ENCODE data around the gene BAIAP2L2. TPM values are rescaled to one million over a fixed set of nuclear protein-coding genes. Genes with fewer than 3 reads are reported as not detected.
A peak's percentile ranks its signal among the peaks of the same experiment; 100 is the strongest.
"Not testable (repeated sequence)": the region's sequence is repeated elsewhere in the genome, so short reads cannot be mapped to it uniquely, and the experiment has no call there.

Gene BAIAP2L2
- total and polyA plus RNA-seq, 4 experiments from 2014 or later: 3.6 to 3.7 TPM; not detected in 2

- CTCF ChIA-PET (ENCODE audit: partially characterized antibody): no interaction called here
- Histone ChIP-seq H3K4me3 (ENCODE audit: low read length in 2 of 2) (no peak overlapping the region), H3K9me3 (ENCODE audit: control insufficient read depth in 1 of 2, low read length in 2 of 2) (no peaks in the 10 kb centered on the region), H3K27ac (ENCODE audit: low read depth, low read length) (no peak overlapping the region), H3K4me1 (ENCODE audit: insufficient read depth, low read length) (peaks cover 6% of the 10 kb centered on the region), H3K36me3 (ENCODE audit: insufficient read depth, low read length) (peaks cover 5% of the 10 kb centered on the region), H3K27me3 (ENCODE audit: insufficient read depth, low read length) (no peaks in the 10 kb centered on the region)
- intact Hi-C loops (cut with micrococcal nuclease): loop anchor here (10.0 kb wide), 1 partner anchor 237 kb away; no protein-coding TSS in a partner anchor
- Mint-ChIP-seq H3K4me3 (no peak overlapping the region), H3K9me3 (no peaks in the 10 kb centered on the region), H3K27me3 (no peaks in the 10 kb centered on the region), H3K36me3 (peaks cover 9% of the 10 kb centered on the region in 2 donors), H3K4me1 (peaks cover 2 to 5% (median 3%) of the 10 kb centered on the region in 4 donors), H3K27ac (peak overlapping the region in 2 of 7 donors; percentile 29 to 60)
- no peak for DNase-seq
- POLR2A ChIA-PET (ENCODE audit: partially characterized antibody): no interaction called here
These were observed 7.7 kb upstream of the BAIAP2L2 start for GRCh38 chr22:38118182-38118581.

- H3K9me3 Mint-ChIP-seq; H3K27ac ChIP-seq (ENCODE audit: low read depth, low read length); H3K36me3 ChIP-seq (ENCODE audit: insufficient read depth, low read length); H3K4me3 ChIP-seq (ENCODE audit: low read length in 2 of 2); H3K4me1 Mint-ChIP-seq; POLR2A ChIA-PET (ENCODE audit: partially characterized antibody); H3K4me1 ChIP-seq (ENCODE audit: insufficient read depth, low read length); H3K27me3 Mint-ChIP-seq; H3K27me3 ChIP-seq (ENCODE audit: insufficient read depth, low read length); CTCF ChIA-PET (ENCODE audit: partially characterized antibody); H3K9me3 ChIP-seq (ENCODE audit: control insufficient read depth in 1 of 2, low read length in 2 of 2); DNase-seq; H3K4me3 Mint-ChIP-seq; H3K27ac Mint-ChIP-seq: not testable (repeated sequence)
- intact Hi-C loops (cut with micrococcal nuclease): loop anchor here (10.0 kb wide), 1 partner anchor 237 kb away; no protein-coding TSS in a partner anchor
- peaks cover 9 to 10% of the 10 kb centered on the region in 2 donors for H3K36me3 Mint-ChIP-seq
These were observed 7.1 kb upstream of the BAIAP2L2 start for GRCh38 chr22:38117556-38117955.

DNA sequence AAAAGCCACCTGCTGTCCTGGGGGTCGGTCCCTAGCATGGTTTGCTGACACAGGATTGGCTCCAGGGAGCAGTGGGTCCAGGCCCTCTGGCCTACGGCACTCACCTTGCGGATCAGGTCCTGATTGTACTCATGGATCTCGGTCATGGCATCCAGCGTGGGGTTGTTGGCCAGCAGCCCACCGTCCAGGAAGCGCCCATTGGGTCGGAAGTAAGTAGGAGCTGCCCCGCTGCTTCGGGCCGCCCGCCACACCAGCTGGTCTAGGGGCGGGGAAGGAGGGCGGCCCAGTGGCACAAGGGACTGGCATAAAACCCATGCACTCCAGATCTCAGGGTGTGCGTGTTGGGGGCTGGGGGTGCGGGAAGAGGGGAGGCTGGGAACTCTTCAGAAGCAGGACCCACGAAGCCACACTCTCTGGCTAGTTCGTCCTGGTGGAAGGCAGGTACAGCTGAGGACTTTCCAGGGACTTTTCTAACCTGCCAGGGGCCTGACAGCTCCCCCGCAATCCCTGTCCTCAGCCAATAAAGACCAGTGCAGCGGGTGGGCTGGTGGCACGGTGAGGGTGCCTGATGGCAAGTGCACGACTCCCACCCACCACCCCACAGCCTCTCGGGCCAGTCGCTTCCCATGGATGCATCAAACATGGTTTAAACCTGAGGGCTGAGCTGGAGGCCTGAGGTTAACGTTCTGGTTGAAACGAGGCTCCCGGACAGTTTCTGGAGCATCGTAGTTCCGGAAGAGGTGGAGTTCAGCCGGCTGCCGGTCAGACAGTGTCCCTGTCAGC is 5.1 kb upstream of the BAIAP2L2 start:
- Mint-ChIP-seq H3K27ac (no peak overlapping the region), H3K4me1 (peaks cover 2 to 5% (median 3%) of the 10 kb centered on the region in 4 donors), H3K27me3 (no peaks in the 10 kb centered on the region), H3K36me3 (peaks cover 9 to 10% of the 10 kb centered on the region in 2 donors), H3K4me3 (no peak overlapping the region), H3K9me3 (no peaks in the 10 kb centered on the region)
- ChIA-PET POLR2A (ENCODE audit: partially characterized antibody) (no interaction called here), CTCF (ENCODE audit: partially characterized antibody) (interaction anchor here (1.0 to 3.5 kb wide), 5 partner anchors 9 to 114 kb away, joined by 3 to 22 read pairs (median 4); no protein-coding TSS in a partner anchor)
- Histone ChIP-seq H3K9me3 (ENCODE audit: control insufficient read depth in 1 of 2, low read length in 2 of 2) (no peaks in the 10 kb centered on the region), H3K36me3 (ENCODE audit: insufficient read depth, low read length) (peaks cover 5% of the 10 kb centered on the region), H3K4me3 (ENCODE audit: low read length in 2 of 2) (no peak overlapping the region), H3K27ac (ENCODE audit: low read depth, low read length) (no peak overlapping the region), H3K4me1 (ENCODE audit: insufficient read depth, low read length) (peaks cover 6% of the 10 kb centered on the region), H3K27me3 (ENCODE audit: insufficient read depth, low read length) (no peaks in the 10 kb centered on the region)
- intact Hi-C loops (cut with micrococcal nuclease): loop anchor here (10.0 kb wide), 1 partner anchor 239 kb away; no protein-coding TSS in a partner anchor
- DNase-seq: no peak

- DNase-seq: peak; percentile 65 to 73 (median 70)
- peaks cover 0 to 1% (median 0%) of the 10 kb centered on the region in 8 donors for H3K9me3 Mint-ChIP-seq
- CTCF ChIA-PET (ENCODE audit: partially characterized antibody): interaction anchor here (0.6 to 3.5 kb wide), 19 partner anchors 8 to 241 kb away, joined by 3 to 22 read pairs (median 4); no protein-coding TSS in a partner anchor
- Histone ChIP-seq H3K27ac (ENCODE audit: low read depth, low read length) (no peak overlapping the region), H3K27me3 (ENCODE audit: insufficient read depth, low read length) (no peaks in the 10 kb centered on the region), H3K4me1 (ENCODE audit: insufficient read depth, low read length) (peaks cover 6% of the 10 kb centered on the region), H3K4me3 (ENCODE audit: low read length in 2 of 2) (no peak overlapping the region), H3K36me3 (ENCODE audit: insufficient read depth, low read length) (peaks cover 5% of the 10 kb centered on the region), H3K9me3 (ENCODE audit: control insufficient read depth in 1 of 2, low read length in 2 of 2) (no peaks in the 10 kb centered on the region)
- H3K36me3 Mint-ChIP-seq: peaks cover 9 to 12% of the 10 kb centered on the region in 2 donors
- peaks cover 2 to 5% (median 3%) of the 10 kb centered on the region in 4 donors for H3K4me1 Mint-ChIP-seq
- peak overlapping the region in 2 of 8 donors; percentile 57 to 74 for H3K4me3 Mint-ChIP-seq
- POLR2A ChIA-PET (ENCODE audit: partially characterized antibody): no interaction called here
- peak overlapping the region in 4 of 7 donors; percentile 64 to 89 (median 83) for H3K27ac Mint-ChIP-seq
- H3K27me3 Mint-ChIP-seq: no peaks in the 10 kb centered on the region
- intact Hi-C loops (cut with micrococcal nuclease): loop anchor here (1.0 to 10.0 kb wide), 2 partner anchors 116 to 240 kb away; no protein-coding TSS in a partner anchor
These were observed 4.3 kb upstream of the BAIAP2L2 start for GRCh38 chr22:38114484-38115398.

DNA sequence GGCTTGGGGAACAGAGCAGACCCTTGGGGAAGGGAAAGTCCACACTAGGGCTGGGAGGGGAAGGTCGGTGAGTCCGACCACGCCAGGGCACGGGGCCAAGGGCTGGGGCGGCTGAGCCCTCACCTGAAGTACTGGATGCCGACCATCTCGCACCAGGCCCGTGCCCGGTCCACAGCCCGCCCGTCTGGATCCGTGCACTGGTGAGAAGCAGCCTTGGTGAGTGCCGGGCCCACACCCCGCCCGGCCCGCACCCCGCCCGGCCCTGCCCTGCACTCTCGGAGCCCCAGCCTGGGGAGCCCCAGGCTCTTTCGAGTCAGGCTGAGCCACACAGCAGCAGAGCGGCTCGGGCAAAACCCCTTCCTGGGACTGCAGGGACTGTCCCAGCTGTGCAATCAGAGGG is 1.9 kb upstream of the BAIAP2L2 start:
- H3K27me3 ChIP-seq (ENCODE audit: insufficient read depth, low read length): no peaks in the 10 kb centered on the region
- H3K36me3 ChIP-seq (ENCODE audit: insufficient read depth, low read length): peaks cover 5% of the 10 kb centered on the region
- no peak overlapping the region for H3K27ac Mint-ChIP-seq
- H3K9me3 ChIP-seq (ENCODE audit: control insufficient read depth in 1 of 2, low read length in 2 of 2): no peaks in the 10 kb centered on the region
- no peak for DNase-seq
- H3K4me3 Mint-ChIP-seq: no peak overlapping the region
- no peak overlapping the region for H3K4me3 ChIP-seq (ENCODE audit: low read length in 2 of 2)
- H3K36me3 Mint-ChIP-seq: peaks cover 6 to 16% of the 10 kb centered on the region in 2 donors
- H3K27me3 Mint-ChIP-seq: no peaks in the 10 kb centered on the region
- intact Hi-C loops (cut with micrococcal nuclease): loop anchor here (10.0 kb wide), 1 partner anchor 242 kb away; no protein-coding TSS in a partner anchor
- peaks cover 0 to 4% (median 0%) of the 10 kb centered on the region in 8 donors for H3K9me3 Mint-ChIP-seq
- POLR2A ChIA-PET (ENCODE audit: partially characterized antibody): no interaction called here
- peaks cover 2 to 11% (median 3%) of the 10 kb centered on the region in 4 donors for H3K4me1 Mint-ChIP-seq
- peaks cover 6% of the 10 kb centered on the region for H3K4me1 ChIP-seq (ENCODE audit: insufficient read depth, low read length)
- CTCF ChIA-PET (ENCODE audit: partially characterized antibody): interaction anchor here (1.1 to 3.5 kb wide), 2 partner anchors 22 to 117 kb away, joined by 3 to 22 read pairs; no protein-coding TSS in a partner anchor
- H3K27ac ChIP-seq (ENCODE audit: low read depth, low read length): no peak overlapping the region

DNA sequence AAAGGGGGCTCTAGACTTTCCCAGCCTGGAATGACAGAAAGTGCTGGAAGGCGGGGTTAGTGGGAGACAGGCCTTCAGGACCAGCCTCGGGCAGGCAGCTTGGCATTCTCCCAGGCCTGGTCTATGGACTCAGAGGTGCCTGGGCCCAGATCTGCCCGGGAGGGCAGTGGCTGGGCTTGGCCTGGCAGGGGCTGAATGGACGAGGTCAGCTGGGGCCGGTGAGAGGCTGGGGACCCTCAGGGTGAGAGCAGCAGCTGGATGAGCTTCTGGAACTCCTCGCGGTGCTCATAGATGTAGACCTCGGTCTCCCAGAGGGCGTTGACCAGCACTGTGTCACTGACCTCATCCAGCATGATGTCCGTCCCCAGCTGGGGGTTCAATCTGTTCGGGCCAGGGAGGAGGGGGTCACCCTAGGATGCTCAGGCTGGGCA is 1.5 kb upstream of the BAIAP2L2 start:
- no peaks in the 10 kb centered on the region for H3K27me3 Mint-ChIP-seq
- intact Hi-C loops (cut with micrococcal nuclease): loop anchor here (10.0 kb wide), 1 partner anchor 243 kb away; no protein-coding TSS in a partner anchor
- CTCF ChIA-PET (ENCODE audit: partially characterized antibody): interaction anchor here (1.1 to 3.5 kb wide), 2 partner anchors 22 to 117 kb away, joined by 3 to 22 read pairs; no protein-coding TSS in a partner anchor

More for the DNA sequence above, 1.5 kb upstream of the BAIAP2L2 start:
- Mint-ChIP-seq H3K36me3 (peaks cover 6 to 16% of the 10 kb centered on the region in 2 donors), H3K4me3 (no peak overlapping the region), H3K4me1 (peaks cover 2 to 11% (median 5%) of the 10 kb centered on the region in 4 donors), H3K27ac (no peak overlapping the region), H3K9me3 (peaks cover 0 to 4% (median 0%) of the 10 kb centered on the region in 8 donors)
- no peak for DNase-seq
- Histone ChIP-seq H3K27me3 (ENCODE audit: insufficient read depth, low read length) (no peaks in the 10 kb centered on the region), H3K27ac (ENCODE audit: low read depth, low read length) (no peak overlapping the region), H3K36me3 (ENCODE audit: insufficient read depth, low read length) (peaks cover 5% of the 10 kb centered on the region), H3K9me3 (ENCODE audit: control insufficient read depth in 1 of 2, low read length in 2 of 2) (no peaks in the 10 kb centered on the region), H3K4me3 (ENCODE audit: low read length in 2 of 2) (no peak overlapping the region), H3K4me1 (ENCODE audit: insufficient read depth, low read length) (peaks cover 6% of the 10 kb centered on the region)
- POLR2A ChIA-PET (ENCODE audit: partially characterized antibody): no interaction called here
